Endothelial cell of umbilical vein (primary cell): ENCODE data around the gene BTBD17. TPM values are rescaled to one million over a fixed set of nuclear protein-coding genes. Genes with fewer than 3 reads are reported as not detected.

Experiments
- BruUV-seq: library from RNA; stranded (reverse); fragments of 400-500 nt; replicated peaks from 2 replicates; lab custom pipeline; 2021; lab: Mats Ljungman, UMichigan
- CTCF ChIA-PET: fragments of 300-600, 350-600 bp; sonication (Branson Sonifier 250); formaldehyde crosslinking; loops from one replicate; lab custom pipeline; 2021; ENCODE audit warnings: antibody characterized with exemption, inconsistent platforms; lab: Charles Lee
- POLR2A ChIA-PET: fragments of 300-600, 350-600 bp; sonication (Branson Sonifier 250); formaldehyde crosslinking; loops from one replicate; lab custom pipeline; 2021; ENCODE audit warnings: antibody characterized with exemption, inconsistent platforms; lab: Charles Lee
- DNase-seq: peaks from one replicate; pipeline ENCODE4 v3.0.0-alpha.2; 2011; ENCODE audit warnings: low read depth, low spot score
- FAIRE-seq: peaks from 2 replicates; lab custom pipeline; 2011; peaks lifted over from hg19 to GRCh38; lab: Jason Lieb, UNC
- H2AFZ ChIP-seq: 2 replicates; pipeline ENCODE4 v1.6.0; 2012; ENCODE audit warnings: low read depth, low read length, control low read depth, inconsistent platforms
- H3K27ac ChIP-seq: 2 replicates; pipeline ENCODE4 v1.5.1; 2011; ENCODE audit warnings: low read depth, mild to moderate bottlenecking, control low read depth, low read length, moderate library complexity; ENCODE audit not compliant: insufficient read depth
- H3K27me3 ChIP-seq, 2 experiments: 2 replicates each; pipeline versions ENCODE4 v1.6.0 to v1.6.1; 2011; ENCODE audit warnings: low read length in 2 of 2, mixed read lengths in 1 of 2; ENCODE audit not compliant: control insufficient read depth in 2 of 2, insufficient read depth in 2 of 2
- H3K36me3 ChIP-seq, 2 experiments: 2 replicates in 1 of 2; 3 replicates in 1 of 2; pipeline ENCODE4 v1.5.1; 2011; ENCODE audit warnings: low read length in 2 of 2, mild to moderate bottlenecking in 1 of 2, moderate library complexity in 1 of 2; ENCODE audit not compliant: control insufficient read depth in 2 of 2, insufficient read depth in 2 of 2; ENCODE audit errors: extremely low read depth in 1 of 2
- H3K4me1 ChIP-seq: 3 replicates; pipeline ENCODE4 v1.5.1; 2011; ENCODE audit warnings: mild to moderate bottlenecking, low read length; ENCODE audit not compliant: control insufficient read depth, insufficient read depth; ENCODE audit errors: extremely low read depth
- H3K4me2 ChIP-seq: 2 replicates; pipeline ENCODE4 v1.6.1; 2011; ENCODE audit warnings: low read length, control low read depth, mixed read lengths; ENCODE audit not compliant: insufficient read depth
- H3K4me3 ChIP-seq, 3 experiments: fragments of 200-600 bp in 1 of 3; sonication (generic), shearing (Covaris generic) in 1 of 3; replicated peaks in 1 of 3; 2 replicates each; pipeline ENCODE4 v1.5.1; 2011 to 2016; ENCODE audit warnings: control low read depth in 3 of 3, low read length in 3 of 3, mild to moderate bottlenecking in 2 of 3, inconsistent platforms in 1 of 3, low read depth in 1 of 3, moderate library complexity in 1 of 3; ENCODE audit not compliant: insufficient read depth in 1 of 3
- H3K79me2 ChIP-seq: 2 replicates; pipeline ENCODE4 v1.6.0; 2012; ENCODE audit warnings: low read length, inconsistent platforms; ENCODE audit not compliant: control insufficient read depth, insufficient read depth
- H3K9ac ChIP-seq: replicated peaks from 2 replicates; pipeline ENCODE3; 2011; ENCODE audit warnings: low read length, control low read depth; ENCODE audit not compliant: insufficient read depth; ENCODE audit errors: extremely low read depth
- H3K9me1 ChIP-seq: replicated peaks from 3 replicates; pipeline ENCODE4 v1.6.0; 2011; ENCODE audit warnings: mild to moderate bottlenecking, low read length; ENCODE audit not compliant: control insufficient read depth, insufficient read depth; ENCODE audit errors: extremely low read depth
- H3K9me3 ChIP-seq: replicated peaks from 2 replicates; pipeline ENCODE4 v1.5.1; 2012; ENCODE audit warnings: low read length, inconsistent platforms; ENCODE audit not compliant: control insufficient read depth, insufficient read depth
- H4K20me1 ChIP-seq: replicated peaks from 2 replicates; pipeline ENCODE3; 2011; ENCODE audit warnings: mild to moderate bottlenecking, low read length; ENCODE audit not compliant: control insufficient read depth, insufficient read depth; ENCODE audit errors: extremely low read depth
- EZH2 ChIP-seq: IDR thresholded peaks from 2 replicates; pipeline ENCODE4 v1.6.1; 2012; ENCODE audit warnings: borderline replicate concordance, low read depth, mild to moderate bottlenecking, moderate library complexity, low read length, inconsistent platforms; ENCODE audit not compliant: severe bottlenecking
- FOS ChIP-seq: IDR thresholded peaks from 2 replicates; pipeline ENCODE4 v1.6.1; 2011; ENCODE audit warnings: mild to moderate bottlenecking, low read length, moderate library complexity, borderline replicate concordance; ENCODE audit not compliant: insufficient read depth
- GATA2 ChIP-seq: IDR thresholded peaks from 2 replicates; pipeline ENCODE4 v1.7.0; 2011; ENCODE audit warnings: low read depth, mild to moderate bottlenecking, moderate library complexity, mixed read lengths, low read length; ENCODE audit not compliant: insufficient read length, insufficient read depth
- JUN ChIP-seq: IDR thresholded peaks from 2 replicates; pipeline ENCODE4 v1.6.1; 2011; ENCODE audit warnings: borderline replicate concordance, low read depth; ENCODE audit not compliant: insufficient read length, insufficient read depth
- MYC ChIP-seq: IDR thresholded peaks from one replicate; pipeline ENCODE4 v1.6.1; 2011; ENCODE audit warnings: mild to moderate bottlenecking, low read depth, low read length
- POLR2A ChIP-seq: IDR thresholded peaks from 2 replicates; pipeline ENCODE4 v1.6.1; 2012; ENCODE audit warnings: low read depth, mild to moderate bottlenecking, control low read depth, low read length
- POLR2AphosphoS5 ChIP-seq: IDR thresholded peaks from 2 replicates; pipeline ENCODE4 v1.6.1; 2012; ENCODE audit warnings: low read depth, mild to moderate bottlenecking, control low read depth, low read length, moderate library complexity; ENCODE audit not compliant: insufficient read depth
- dilution Hi-C: fragments of 300-500 bp; cut with MboI; formaldehyde crosslinking; loops from one replicate; pipeline ENCODE4 v1.15.0; 2019; ENCODE audit warnings: low sequenced_read_pairs; ENCODE audit not compliant: extremely low pct_ligation_motif_present
- intact Hi-C: fragments of 100-400 bp; cut with micrococcal nuclease; formaldehyde crosslinking; loops from one replicate; pipeline ENCODE4 v1.10.0; 2022
- polyA plus RNA-seq, 4 experiments: library from polyadenylated mRNA; depleted of rRNA in 3 of 4; stranded (reverse) in 3 of 4; unstranded in 1 of 4; fragments of >200 nt; gene quantifications; 2 replicates each; pipeline versions ENCODE4 v1.2.1 to v1.2.3, GENCODE V29; 2011 to 2012; ENCODE audit warnings: missing spikeins in 1 of 4
- total RNA-seq: library from RNA; stranded (reverse); gene quantifications from 2 replicates; pipeline ENCODE4 v1.2.3, GENCODE V29; 2021
- TF ChIP-seq, protein P1 (sequence below): IDR thresholded peaks from 2 replicates; pipeline ENCODE4 v1.6.1; 2011; ENCODE audit not compliant: insufficient read depth, insufficient read length
- TF ChIP-seq, protein P2 (sequence below), 2 donors: IDR thresholded peaks; 1 replicate in 1 of 2; 2 replicates in 1 of 2; pipeline ENCODE4 v1.5.1; 2011; ENCODE audit warnings: low read length in 2 of 2, mild to moderate bottlenecking in 2 of 2, moderate library complexity in 2 of 2, control low read depth in 1 of 2, inconsistent platforms in 1 of 2, low read depth in 1 of 2; ENCODE audit not compliant: insufficient read depth in 1 of 2; ENCODE audit errors: extremely low read depth in 1 of 2

BTBD17 gene
- total and polyA plus RNA-seq, 2 donors (not counting 3 experiments of a cell fraction or from before 2014, with no cell fraction given), result not detected

- H3K9ac ChIP-seq, result no peak overlapping the region
- no peak for DNase-seq
- ChIA-PET CTCF (interaction anchor here (0.9 to 1.4 kb wide), 2 partner anchors 48 to 52 kb away, joined by 3 to 4 read pairs; no protein-coding TSS in a partner anchor), POLR2A (no interaction called here)
- no peak for TF ChIP-seq GATA2
- no peak for TF ChIP-seq MYC
- TF ChIP-seq, protein P1, sequence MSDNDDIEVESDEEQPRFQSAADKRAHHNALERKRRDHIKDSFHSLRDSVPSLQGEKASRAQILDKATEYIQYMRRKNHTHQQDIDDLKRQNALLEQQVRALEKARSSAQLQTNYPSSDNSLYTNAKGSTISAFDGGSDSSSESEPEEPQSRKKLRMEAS, result no peak
- TF ChIP-seq POLR2AphosphoS5, result no peak
- TF ChIP-seq, protein P2, sequence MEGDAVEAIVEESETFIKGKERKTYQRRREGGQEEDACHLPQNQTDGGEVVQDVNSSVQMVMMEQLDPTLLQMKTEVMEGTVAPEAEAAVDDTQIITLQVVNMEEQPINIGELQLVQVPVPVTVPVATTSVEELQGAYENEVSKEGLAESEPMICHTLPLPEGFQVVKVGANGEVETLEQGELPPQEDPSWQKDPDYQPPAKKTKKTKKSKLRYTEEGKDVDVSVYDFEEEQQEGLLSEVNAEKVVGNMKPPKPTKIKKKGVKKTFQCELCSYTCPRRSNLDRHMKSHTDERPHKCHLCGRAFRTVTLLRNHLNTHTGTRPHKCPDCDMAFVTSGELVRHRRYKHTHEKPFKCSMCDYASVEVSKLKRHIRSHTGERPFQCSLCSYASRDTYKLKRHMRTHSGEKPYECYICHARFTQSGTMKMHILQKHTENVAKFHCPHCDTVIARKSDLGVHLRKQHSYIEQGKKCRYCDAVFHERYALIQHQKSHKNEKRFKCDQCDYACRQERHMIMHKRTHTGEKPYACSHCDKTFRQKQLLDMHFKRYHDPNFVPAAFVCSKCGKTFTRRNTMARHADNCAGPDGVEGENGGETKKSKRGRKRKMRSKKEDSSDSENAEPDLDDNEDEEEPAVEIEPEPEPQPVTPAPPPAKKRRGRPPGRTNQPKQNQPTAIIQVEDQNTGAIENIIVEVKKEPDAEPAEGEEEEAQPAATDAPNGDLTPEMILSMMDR (IDR thresholded peaks at IDR 0.05; ENCODE audit: extremely low read depth in 1 of 2, insufficient read depth in 1 of 2, low read depth in 1 of 2, low read length in 2 of 2), result no peak
- TF ChIP-seq FOS, result no peak
- TF ChIP-seq JUN, result no peak
- no peak for TF ChIP-seq EZH2
- no peak for TF ChIP-seq POLR2A
- dilution Hi-C loops (no loop called here), intact Hi-C loops (loop anchor here (1.0 kb wide), 1 partner anchor 52 kb away; no protein-coding TSS in a partner anchor)
- no peak overlapping the region for H3K4me3 ChIP-seq
- no peaks in the 10 kb centered on the region for H3K9me3 ChIP-seq
- no peaks in the 10 kb centered on the region for H3K79me2 ChIP-seq
- no peak overlapping the region for H3K27ac ChIP-seq
- H4K20me1 ChIP-seq, result no peaks in the 10 kb centered on the region
- H2AFZ ChIP-seq, result no peak overlapping the region
- peaks cover 10 to 30% of the 10 kb centered on the region in 2 experiments for H3K27me3 ChIP-seq
- no peaks in the 10 kb centered on the region for H3K4me1 ChIP-seq
- no TSS peak for BruUV-seq
- H3K4me2 ChIP-seq, result no peak overlapping the region
- no peaks in the 10 kb centered on the region for H3K9me1 ChIP-seq
- no peaks in the 10 kb centered on the region for H3K36me3 ChIP-seq
- no peak for FAIRE-seq
These were observed 8.1 kb downstream of the BTBD17 start for GRCh38 chr17:74353446-74354060.
